ENCODE data around the gene RNU1-2. TPM values are rescaled to one million over a fixed set of nuclear protein-coding genes. Genes with fewer than 3 reads are reported as not detected.
"Not testable (repeated sequence)": the region's sequence is repeated elsewhere in the genome, so short reads cannot be mapped to it uniquely, and the experiment has no call there.

RNU1-2 gene
- total RNA-seq, 1 donor: under 0.01 TPM

DNA sequence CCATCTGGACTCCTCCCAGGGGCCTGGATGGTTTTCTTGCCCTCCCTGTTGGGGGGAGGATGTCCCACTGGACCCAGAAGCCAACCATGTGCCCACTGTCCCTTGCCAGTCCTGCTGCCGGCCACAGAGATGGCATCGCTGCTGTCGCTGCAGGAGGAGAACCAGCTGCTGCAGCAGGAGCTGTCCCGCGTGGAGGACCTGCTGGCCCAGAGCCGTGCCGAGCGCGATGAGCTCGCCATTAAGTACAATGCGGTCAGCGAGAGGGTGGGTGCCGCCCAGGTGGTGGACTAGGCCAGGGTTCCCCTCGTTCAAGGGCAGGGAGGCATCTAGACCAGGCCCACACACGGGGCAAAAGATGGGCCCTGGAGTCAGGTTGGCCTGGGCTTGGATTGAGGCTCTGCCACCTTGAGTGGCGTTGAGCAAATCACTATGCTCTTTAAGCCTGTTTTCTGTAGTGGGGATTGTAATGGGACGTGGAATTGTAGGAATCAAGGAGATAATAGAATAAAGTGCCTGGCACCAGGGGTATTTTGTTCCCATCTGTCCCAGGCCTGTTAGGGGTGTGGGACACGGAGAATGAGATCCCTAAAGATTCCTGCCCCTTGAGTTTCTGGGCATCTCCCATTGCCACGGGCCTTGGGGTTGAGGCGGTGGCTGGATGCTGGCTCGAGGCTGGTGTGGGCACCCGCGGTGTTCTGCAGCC, 28.6 kb downstream of the RNU1-2 start:
- no peak for DNase-seq (ENCODE audit: low read depth in 2 of 3, low spot score in 2 of 3)

DNA sequence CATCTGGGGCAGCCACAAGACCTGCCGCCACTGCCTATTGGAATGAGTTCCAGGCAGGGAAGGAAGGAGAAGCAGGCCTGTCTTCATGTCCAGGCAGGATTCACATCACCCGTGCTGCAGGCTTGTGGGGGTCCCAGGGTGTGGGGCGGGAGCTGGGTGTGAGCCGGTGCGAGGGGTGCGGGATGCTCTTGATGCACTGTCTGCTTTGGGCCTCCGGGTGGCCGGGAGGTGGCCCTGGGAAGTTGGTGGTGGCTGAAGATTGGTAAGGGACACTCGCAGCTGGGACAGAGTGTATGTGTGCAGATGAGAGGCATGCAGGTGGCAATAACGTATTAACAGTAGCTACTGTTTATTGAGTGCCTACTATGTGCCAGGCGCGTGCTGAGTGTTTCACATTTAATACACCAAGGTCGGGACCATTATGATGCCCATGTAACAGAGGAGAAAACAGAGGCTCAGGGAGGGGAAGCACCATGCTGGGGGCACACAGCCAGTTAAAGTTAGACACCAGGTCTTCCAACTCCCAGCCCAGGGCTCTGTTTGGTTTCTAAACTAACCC, 29.2 kb downstream of the RNU1-2 start:
- DNase-seq (ENCODE audit: low read depth in 2 of 3, low spot score in 2 of 3): no peak

DNA sequence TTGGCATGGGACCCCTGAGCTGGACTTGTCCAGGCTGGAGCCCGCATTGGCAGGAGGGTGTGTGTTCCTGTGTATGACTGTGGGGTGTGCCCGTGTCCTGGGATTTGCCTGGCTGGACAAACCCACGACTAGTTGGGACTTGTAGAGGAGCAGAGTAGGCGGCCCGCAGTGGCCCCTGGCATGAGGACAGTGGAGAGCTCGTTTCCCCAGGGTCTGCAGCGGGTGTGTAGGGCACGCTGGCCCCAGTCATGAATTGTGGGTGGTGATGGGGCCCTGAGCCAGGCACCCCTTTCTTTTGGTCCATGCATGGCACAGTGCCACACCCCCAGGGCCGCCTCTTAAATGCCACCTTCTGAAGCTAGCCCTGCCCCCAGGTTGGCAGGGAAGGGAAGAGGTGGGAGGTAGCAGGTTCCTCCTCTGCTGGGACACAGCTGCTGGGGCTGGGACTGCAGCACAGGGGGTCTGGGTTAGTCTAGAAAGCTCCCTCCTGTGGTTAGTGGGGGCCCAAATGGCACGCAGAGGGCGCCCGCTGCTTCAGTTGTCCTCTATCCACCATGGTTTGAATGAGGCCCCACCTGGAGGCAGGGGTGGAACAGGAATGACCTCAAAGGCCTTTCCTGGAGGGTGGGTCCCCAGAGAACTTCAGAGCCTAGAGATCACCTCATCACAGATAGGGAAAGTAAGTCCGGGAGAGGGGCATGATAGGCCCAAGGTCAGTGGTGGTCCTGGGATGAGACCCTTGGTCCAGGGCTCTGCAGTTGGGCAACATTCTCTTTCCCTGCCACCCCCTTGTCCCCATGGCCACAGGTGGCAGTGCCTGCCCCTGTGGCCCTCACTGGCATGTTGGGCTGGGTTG, 30.1 kb downstream of the RNU1-2 start:
- DNase-seq (ENCODE audit: low read depth in 2 of 3, low spot score in 2 of 3): no peak

- DNase-seq (ENCODE audit: low read depth in 2 of 3, low spot score in 2 of 3): no peak
Observed at GRCh38 chr1:16926491-16927073, 30.8 kb downstream of the RNU1-2 start.

DNA sequence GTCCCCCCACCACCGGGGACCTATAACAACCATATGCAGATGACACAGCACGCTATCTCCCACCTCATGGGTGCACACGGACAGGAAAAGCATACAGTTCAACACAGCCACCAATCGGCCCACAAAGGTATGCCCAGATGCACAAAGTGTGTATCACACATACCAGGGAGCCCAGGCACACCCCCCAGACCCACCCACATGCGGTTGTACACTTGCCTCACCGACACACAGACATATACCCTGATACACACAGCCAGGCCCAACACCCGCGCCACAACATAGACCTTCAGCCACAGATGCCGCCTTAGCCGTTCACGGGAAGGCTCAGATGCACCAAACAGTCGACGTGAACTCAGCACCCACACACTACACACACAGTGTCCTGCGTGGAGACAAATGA, 31.5 kb downstream of the RNU1-2 start:
- DNase-seq (ENCODE audit: low read depth in 2 of 3, low spot score in 2 of 3): no peak

- DNase-seq (ENCODE audit: low read depth in 2 of 3, low spot score in 2 of 3): peak in 1 of 3 donors; percentile 36
Observed at GRCh38 chr1:16927711-16928485, 32.1 kb downstream of the RNU1-2 start.

GRCh38 chr1:16929146-16930041, 33.6 kb downstream of the RNU1-2 start:
- not testable (repeated sequence) for DNase-seq (ENCODE audit: low read depth in 2 of 3, low spot score in 2 of 3)

GRCh38 chr1:16931206-16931934, 35.6 kb downstream of the RNU1-2 start:
- not testable (repeated sequence) for DNase-seq (ENCODE audit: low read depth in 2 of 3, low spot score in 2 of 3)

DNA sequence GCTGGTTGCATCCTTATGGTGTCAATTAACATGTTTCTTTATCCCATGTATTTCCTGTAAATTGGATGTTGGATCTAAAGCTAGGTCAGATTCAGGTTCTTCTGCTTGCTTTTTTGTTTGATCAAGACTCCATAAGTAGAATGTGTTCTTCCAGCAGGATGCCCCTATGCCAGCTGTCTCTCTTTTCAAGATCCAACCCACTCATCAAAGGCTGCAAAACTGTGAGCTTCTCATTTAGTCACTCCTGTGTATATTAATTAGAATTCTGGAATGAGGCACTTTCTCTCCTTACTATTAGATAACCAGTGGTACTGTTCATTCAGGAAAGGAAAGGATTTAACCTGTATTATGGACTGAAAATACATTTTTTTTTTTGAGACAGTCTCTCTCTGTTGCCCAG, 38.2 kb downstream of the RNU1-2 start:
- not testable (repeated sequence) for DNase-seq (ENCODE audit: low read depth in 2 of 3, low spot score in 2 of 3)

GRCh38 chr1:16936580-16936979, 40.8 kb downstream of the RNU1-2 start:
- DNase-seq (ENCODE audit: low read depth in 2 of 3, low spot score in 2 of 3): not testable (repeated sequence)

DNA sequence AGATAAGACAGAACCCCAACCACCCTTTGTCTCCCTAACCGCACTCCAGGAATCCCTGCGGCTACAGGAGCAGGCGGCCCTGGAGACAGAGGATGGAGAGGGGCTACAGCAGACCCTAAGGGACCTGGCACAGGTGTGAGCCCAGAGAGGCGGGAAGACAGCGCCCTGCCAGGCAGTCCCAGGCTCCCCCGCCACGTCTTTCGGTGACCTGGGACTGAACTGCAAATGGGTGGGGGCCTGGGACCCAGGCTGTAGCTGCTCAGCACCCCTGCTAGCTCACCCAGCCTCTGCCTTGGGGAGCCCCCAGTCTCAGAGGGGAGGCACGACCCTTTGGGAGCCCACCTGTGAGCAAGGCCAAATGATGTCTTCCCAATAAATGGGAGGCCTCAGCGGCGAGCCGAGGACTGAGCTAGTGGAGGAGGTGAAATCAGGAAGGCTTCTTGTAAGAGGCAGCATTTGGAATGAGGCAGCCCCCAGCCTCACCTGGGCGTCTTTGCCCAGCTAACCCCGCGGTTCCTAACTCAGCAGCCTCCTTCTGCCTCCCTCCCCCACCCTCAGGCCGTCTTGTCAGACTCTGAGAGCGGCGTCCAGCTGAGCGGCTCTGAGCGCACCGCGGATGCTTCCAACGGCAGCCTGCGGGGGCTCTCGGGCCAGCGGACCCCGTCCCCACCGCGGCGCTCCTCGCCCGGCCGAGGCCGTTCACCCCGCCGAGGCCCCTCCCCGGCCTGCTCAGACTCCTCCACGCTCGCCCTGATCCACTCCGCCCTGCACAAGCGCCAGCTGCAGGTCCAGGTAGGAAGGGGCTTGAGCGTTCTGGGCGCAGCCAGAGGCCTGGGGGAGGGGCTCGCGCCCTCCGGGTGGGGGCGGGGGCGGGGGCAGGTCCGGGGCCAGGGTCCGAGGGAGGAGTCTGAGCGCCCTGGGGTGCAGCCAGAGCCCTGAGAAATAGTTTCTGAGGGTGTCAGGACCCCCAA, 42.9 kb downstream of the RNU1-2 start:
- no peak for DNase-seq (ENCODE audit: low read depth in 2 of 3, low spot score in 2 of 3)

DNA sequence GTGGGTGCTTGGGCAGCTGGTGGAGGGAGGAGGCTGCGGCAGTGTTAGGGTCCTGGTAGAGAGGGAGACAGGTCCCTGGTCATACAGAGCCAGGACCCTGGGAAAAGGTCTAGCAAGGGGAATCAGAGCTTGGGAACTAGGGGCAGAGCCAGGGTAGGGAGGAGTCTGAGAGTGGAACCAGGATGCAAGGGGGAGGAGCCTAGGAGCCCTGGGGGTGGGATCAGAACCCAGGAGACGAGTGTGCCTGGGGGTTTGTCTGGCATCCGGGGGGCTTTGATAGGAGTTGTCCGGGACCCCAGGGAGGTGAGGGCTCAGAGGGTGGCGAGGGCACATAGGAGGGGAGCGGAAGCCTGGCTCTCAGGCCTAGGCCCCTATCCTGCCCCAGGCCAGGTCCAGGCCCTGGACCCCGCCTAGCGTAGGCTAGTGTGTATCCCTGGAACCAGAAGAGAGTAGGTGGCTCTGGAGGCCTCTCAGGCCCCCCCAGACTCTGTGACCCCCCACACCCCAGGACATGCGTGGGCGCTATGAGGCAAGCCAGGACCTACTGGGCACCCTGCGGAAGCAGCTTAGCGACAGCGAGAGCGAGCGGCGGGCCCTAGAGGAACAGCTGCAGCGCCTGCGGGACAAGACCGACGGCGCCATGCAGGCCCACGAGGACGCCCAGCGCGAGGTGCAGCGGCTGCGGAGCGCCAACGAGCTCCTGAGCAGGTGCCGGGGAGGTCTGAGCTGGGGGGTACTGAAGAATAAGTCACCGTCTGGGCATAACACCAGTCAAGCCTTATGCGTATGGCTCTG, 43.8 kb downstream of the RNU1-2 start:
- DNase-seq (ENCODE audit: low read depth in 2 of 3, low spot score in 2 of 3): not testable (repeated sequence)

GRCh38 chr1:16944038-16944437, 48.3 kb downstream of the RNU1-2 start:
- DNase-seq (ENCODE audit: low read depth in 2 of 3, low spot score in 2 of 3): no peak

DNA sequence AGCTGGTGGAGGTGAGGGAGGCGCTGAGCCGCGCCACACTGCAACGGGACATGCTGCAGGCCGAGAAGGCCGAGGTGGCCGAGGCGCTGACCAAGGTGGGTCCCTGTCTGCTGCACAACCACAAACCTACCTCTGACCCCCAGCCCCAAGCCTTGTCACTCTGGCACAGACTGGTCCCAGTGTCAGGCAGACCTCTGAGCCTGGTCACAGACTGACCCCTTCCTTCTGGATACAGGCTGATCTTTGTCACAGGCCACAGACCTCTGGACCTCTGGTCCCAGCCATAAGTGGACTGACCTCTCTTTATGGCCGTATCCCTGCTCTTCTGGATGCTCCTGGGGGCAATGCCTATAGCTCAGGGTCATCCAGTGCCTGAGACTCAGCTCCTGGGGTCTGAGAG, 49.7 kb downstream of the RNU1-2 start:
- not testable (repeated sequence) for DNase-seq (ENCODE audit: low read depth in 2 of 3, low spot score in 2 of 3)

Measured in hematopoietic multipotent progenitor cell (in vitro differentiated cells).